GM12892 (cell line): ENCODE data around the gene FGGY.

Experiments used
- POLR2A ChIP-seq: IDR thresholded peaks from 2 replicates; pipeline ENCODE4 v1.6.1; 2011; ENCODE audit warnings: low read depth, low read length, control low read depth
- POLR2AphosphoS5 ChIP-seq: IDR thresholded peaks from 2 replicates; pipeline ENCODE4 v1.6.1; 2011; ENCODE audit warnings: low read depth, low read length, control low read depth
- TAF1 ChIP-seq: IDR thresholded peaks from 2 replicates; pipeline ENCODE4 v1.6.1; 2011; ENCODE audit warnings: low read depth, mild to moderate bottlenecking, control low read depth, low read length, borderline replicate concordance

DNA sequence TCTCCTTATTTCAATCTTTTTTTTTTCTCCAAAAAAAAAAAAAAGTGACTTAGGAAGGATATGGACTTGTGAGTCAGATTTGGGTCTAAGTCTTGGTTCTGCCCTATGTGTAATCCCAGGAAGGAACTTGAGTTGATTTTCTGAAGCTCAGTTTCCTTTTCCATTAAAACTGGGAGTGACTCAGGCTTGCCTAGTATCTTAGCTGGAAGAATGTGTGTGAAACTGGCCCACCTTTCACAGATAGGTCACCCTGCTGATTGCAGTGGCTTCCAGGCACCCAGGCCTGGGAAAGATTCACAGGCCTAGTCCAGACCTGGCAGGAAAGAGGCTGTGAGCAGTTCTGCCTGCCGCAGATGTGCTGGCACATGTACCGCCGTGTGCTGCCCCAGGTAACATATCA lies 299.5 kb downstream of the FGGY start:
- TF ChIP-seq POLR2AphosphoS5 = no peak
- no peak for TF ChIP-seq TAF1
- no peak for TF ChIP-seq POLR2A
